HG03060 (cell line): ENCODE results near the gene CHKA.

Experiments
- ATAC-seq: cut with Tn5 transposase; IDR thresholded peaks from one replicate; pipeline ENCODE4 v1.9.1; 2021; ENCODE audit warnings: low read depth, moderate number of reproducible peaks; ENCODE audit not compliant: unreplicated experiment

CHKA gene

GRCh38 chr11:68018730-68019190 lies 102.4 kb downstream of the CHKA start:
- no peak for ATAC-seq

GRCh38 chr11:68017980-68018729 lies 103.0 kb downstream of the CHKA start:
- ATAC-seq, result no peak

- no peak for ATAC-seq
Observed at GRCh38 chr11:68016904-68017817, 104.0 kb downstream of the CHKA start.

- no peak for ATAC-seq
Observed at GRCh38 chr11:68016161-68016903, 104.9 kb downstream of the CHKA start.

GRCh38 chr11:68015467-68015866 lies 105.7 kb downstream of the CHKA start:
- ATAC-seq, result no peak

- ATAC-seq, result no peak
Observed at GRCh38 chr11:68014947-68015447, 106.2 kb downstream of the CHKA start.

GRCh38 chr11:68014157-68014946 lies 106.8 kb downstream of the CHKA start:
- no peak for ATAC-seq

GRCh38 chr11:68013611-68014156 lies 107.5 kb downstream of the CHKA start:
- ATAC-seq, result no peak

- ATAC-seq, result no peak
Observed at GRCh38 chr11:68012843-68013610, 108.2 kb downstream of the CHKA start.

- ATAC-seq, result no peak
Observed at GRCh38 chr11:68012044-68012842, 108.9 kb downstream of the CHKA start.

- no peak for ATAC-seq
Observed at GRCh38 chr11:68011051-68011943, 109.9 kb downstream of the CHKA start.

- ATAC-seq, result no peak
Observed at GRCh38 chr11:68010090-68011041, 110.8 kb downstream of the CHKA start, which contains the start of gene ALDH3B1. TSS of gene ALDH3B1 (plus strand) at chr11:68010327. CDS start at chr11:68015298, 4,971 bp downstream.

GRCh38 chr11:68009391-68010089 lies 111.6 kb downstream of the CHKA start:
- ATAC-seq, result no peak

GRCh38 chr11:68008381-68009337 lies 112.5 kb downstream of the CHKA start:
- ATAC-seq, result no peak
